AG04450 (cell line): Measurements from ENCODE around the gene TMEM120B. TPM values are rescaled to one million over a fixed set of nuclear protein-coding genes. Genes with fewer than 3 reads are reported as not detected.

Experiments used
- CTCF ChIA-PET: fragments of 300-600, 350-600 bp; formaldehyde crosslinking; extraction: SDS; loops from one replicate; lab custom pipeline; 2022; ENCODE audit warnings: antibody characterized with exemption, inconsistent platforms; lab: Charles Lee
- POLR2A ChIA-PET: fragments of 350-600 bp; formaldehyde crosslinking; extraction: SDS; loops from one replicate; lab custom pipeline; 2021; ENCODE audit warnings: antibody characterized with exemption, inconsistent platforms; lab: Yijun Ruan, JAX
- DNase-seq: peaks from one replicate; pipeline ENCODE4 v3.0.0-alpha.2; 2011; ENCODE audit warnings: low read depth, low spot score
- H3K27ac ChIP-seq: one replicate; pipeline ENCODE4 v1.5.1; 2012; ENCODE audit warnings: low read depth, low read length, control low read depth
- H3K27me3 ChIP-seq: one replicate; pipeline ENCODE4 v1.6.0; 2012; ENCODE audit warnings: low read length; ENCODE audit not compliant: control insufficient read depth, insufficient read depth
- H3K4me3 ChIP-seq: 2 replicates; pipeline ENCODE4 v1.5.1; 2011; ENCODE audit warnings: mild to moderate bottlenecking, low read depth, low read length, control low read depth
- H3K9me3 ChIP-seq: 2 replicates; pipeline ENCODE4 v1.5.1; 2012; ENCODE audit warnings: low read length; ENCODE audit not compliant: control insufficient read depth, insufficient read depth
- CTCF ChIP-seq: IDR thresholded peaks from 2 replicates; pipeline ENCODE4 v1.5.1; 2011; ENCODE audit warnings: low read depth, low read length, control low read depth, inconsistent platforms
- polyA plus RNA-seq: library from polyadenylated mRNA; depleted of rRNA; stranded (reverse); fragments of >200 nt; gene quantifications from 2 replicates; pipeline ENCODE4 v1.2.3, GENCODE V29; 2011

Gene TMEM120B
- polyA plus RNA-seq, 1 experiment: 11.1 TPM

- no peak for DNase-seq
- ChIA-PET CTCF (no interaction called here), POLR2A (no interaction called here)
- no peak overlapping the region for H3K4me3 ChIP-seq
- no peak for TF ChIP-seq CTCF
- H3K9me3 ChIP-seq: no peaks in the 10 kb centered on the region; the same call in 1 of the 2 replicates
- no peaks in the 10 kb centered on the region for H3K27me3 ChIP-seq
- peak overlapping the region; percentile 11 for H3K27ac ChIP-seq
These were observed 79.4 kb downstream of the TMEM120B start for GRCh38 chr12:121791671-121792551.

GRCh38 chr12:121792607-121793439 is 80.3 kb downstream of the TMEM120B start:
- POLR2A ChIA-PET: interaction anchor here (1.6 to 4.4 kb wide), 3 partner anchors 18 to 256 kb away, joined by 7 to 52 read pairs (median 11); partner anchors contain the start of gene PSMD9
- H3K27me3 ChIP-seq: no peaks in the 10 kb centered on the region
- CTCF ChIA-PET: interaction anchor here (0.6 to 7.0 kb wide), 24 partner anchors 8 to 728 kb away, joined by 3 to 143 read pairs (median 12); partner anchors contain the start of genes PSMD9 and TMEM120B
- peak overlapping the region; percentile 11 for H3K27ac ChIP-seq
- peak overlapping the region; percentile 65 for H3K4me3 ChIP-seq
- no peak for TF ChIP-seq CTCF
- DNase-seq: no peak
- H3K9me3 ChIP-seq: no peaks in the 10 kb centered on the region; the same call in 1 of the 2 replicates

- no peak for DNase-seq
- H3K27me3 ChIP-seq: no peaks in the 10 kb centered on the region
- H3K27ac ChIP-seq: peak within 1 kb of the TSS; percentile 89
- POLR2A ChIA-PET: interaction anchor here (0.6 to 4.4 kb wide), 7 partner anchors 9 to 257 kb away, joined by 3 to 52 read pairs (median 7); partner anchors contain the start of gene PSMD9
- CTCF ChIA-PET: interaction anchor here (0.6 to 7.0 kb wide), 38 partner anchors 8 to 727 kb away, joined by 3 to 143 read pairs (median 9); partner anchors contain the start of genes PSMD9 and TMEM120B
- no peak for TF ChIP-seq CTCF
- peak within 1 kb of the TSS; percentile 65 for H3K4me3 ChIP-seq
- no peaks in the 10 kb centered on the region; the same call in 1 of the 2 replicates for H3K9me3 ChIP-seq
These were observed 80.9 kb downstream of the TMEM120B start, which contains the start of gene RHOF for GRCh38 chr12:121793440-121793837. Gene RHOF, minus strand, starts transcription at chr12:121793688. Its CDS starts 55 bp downstream, at chr12:121793633.

- no peaks in the 10 kb centered on the region for H3K27me3 ChIP-seq
- peak; percentile 100 for TF ChIP-seq CTCF
- H3K4me3 ChIP-seq: peak overlapping the region; percentile 65
- CTCF ChIA-PET: interaction anchor here (0.6 to 7.0 kb wide), 62 partner anchors 8 to 417 kb away, joined by 3 to 143 read pairs (median 6); partner anchors contain the start of genes HPD, PSMD9 and TMEM120B
- H3K27ac ChIP-seq: peak overlapping the region; percentile 89
- peak; percentile 77 for DNase-seq
- H3K9me3 ChIP-seq: no peaks in the 10 kb centered on the region; the same call in 1 of the 2 replicates
- POLR2A ChIA-PET: interaction anchor here (0.5 to 4.4 kb wide), 16 partner anchors 9 to 257 kb away, joined by 3 to 52 read pairs (median 4); partner anchors contain the start of gene PSMD9
These were observed 81.4 kb downstream of the TMEM120B start for GRCh38 chr12:121793838-121794533.
